ENCODE measurements around the gene SBF2. TPM values are rescaled to one million over a fixed set of nuclear protein-coding genes. Genes with fewer than 3 reads are reported as not detected.

The SBF2 gene
- total and polyA plus RNA-seq, 2 of the 13 experiments (the other 11 are each of a cell fraction or from before 2014, with no cell fraction given), result 24.0 to 45.8 TPM

DNA sequence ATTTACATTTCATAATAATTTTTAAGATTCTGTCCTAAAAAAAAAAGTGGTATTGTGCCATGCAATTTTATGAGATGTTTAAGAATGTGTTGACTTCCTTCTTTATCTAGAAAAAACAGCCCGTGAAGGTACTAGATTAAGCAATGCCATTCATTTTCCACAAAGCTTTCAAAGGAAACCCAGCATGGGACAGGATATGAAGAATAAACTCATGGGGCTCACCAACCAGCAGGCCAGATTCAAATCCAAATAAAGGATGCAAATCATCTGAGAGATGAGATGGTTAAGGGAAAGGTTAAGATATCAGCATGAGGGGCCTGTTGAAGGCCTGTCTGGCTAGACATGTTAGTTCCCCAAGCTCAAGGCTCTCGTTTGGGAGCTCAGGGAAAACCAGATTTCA lies 431.0 kb downstream of the SBF2 start:
- Histone ChIP-seq H3K4me3 (replicated peaks in 1 of 3; ENCODE audit: insufficient read depth in 1 of 3, low read depth in 2 of 3, low read length in 3 of 3) (no peak overlapping the region), H3K9ac (ENCODE audit: insufficient read depth, low read depth, low read length) (no peak overlapping the region), H3K4me2 (ENCODE audit: low read depth, low read length) (no peak overlapping the region), H3K27ac (ENCODE audit: extremely low read length, insufficient read depth, low read length) (no peak overlapping the region), H3K27me3 (ENCODE audit: control insufficient read depth in 1 of 2, insufficient read depth in 2 of 2, low read length in 2 of 2) (no peaks in the 10 kb centered on the region), H4K20me1 (ENCODE audit: insufficient read depth, low read length) (no peaks in the 10 kb centered on the region), H3K9me3 (ENCODE audit: low read length) (no peaks in the 10 kb centered on the region), H2AFZ (ENCODE audit: low read length) (no peak overlapping the region), H3K79me2 (ENCODE audit: insufficient read depth, low read length) (no peaks in the 10 kb centered on the region), H3K4me1 (ENCODE audit: insufficient read depth, low read length) (peaks cover 19% of the 10 kb centered on the region), H3K36me3 (replicated peaks in 1 of 2; ENCODE audit: control insufficient read depth in 1 of 2, insufficient read depth in 2 of 2, low read length in 2 of 2) (no peaks in the 10 kb centered on the region)
- no peak for DNase-seq (ENCODE audit: low spot score)
- no TSS peak for BruUV-seq (replicated peaks)
- intact Hi-C loops (cut with micrococcal nuclease; ENCODE audit: unreplicated experiment) (loop anchor here (2.0 to 5.0 kb wide), 4 partner anchors 104 to 459 kb away; partner anchors contain the start of gene ADM), in situ Hi-C loops (cut with HindIII; ENCODE audit: extremely low pct_ligation_motif_present, low pct_unique_long_range_greater_than_20kb) (loop anchor here (5.0 kb wide), 1 partner anchor 109 kb away; no protein-coding TSS in a partner anchor)
- FAIRE-seq, result no peak
- ChIA-PET CTCF (ENCODE audit: low intra/inter-chr PET ratio, low total read pairs) (interaction anchor here (0.9 to 3.7 kb wide), 2 partner anchors 110 to 460 kb away, joined by 5 to 49 read pairs; no protein-coding TSS in a partner anchor), POLR2A (no interaction called here)
- ATAC-seq, result no peak
- TF ChIP-seq, protein P1, sequence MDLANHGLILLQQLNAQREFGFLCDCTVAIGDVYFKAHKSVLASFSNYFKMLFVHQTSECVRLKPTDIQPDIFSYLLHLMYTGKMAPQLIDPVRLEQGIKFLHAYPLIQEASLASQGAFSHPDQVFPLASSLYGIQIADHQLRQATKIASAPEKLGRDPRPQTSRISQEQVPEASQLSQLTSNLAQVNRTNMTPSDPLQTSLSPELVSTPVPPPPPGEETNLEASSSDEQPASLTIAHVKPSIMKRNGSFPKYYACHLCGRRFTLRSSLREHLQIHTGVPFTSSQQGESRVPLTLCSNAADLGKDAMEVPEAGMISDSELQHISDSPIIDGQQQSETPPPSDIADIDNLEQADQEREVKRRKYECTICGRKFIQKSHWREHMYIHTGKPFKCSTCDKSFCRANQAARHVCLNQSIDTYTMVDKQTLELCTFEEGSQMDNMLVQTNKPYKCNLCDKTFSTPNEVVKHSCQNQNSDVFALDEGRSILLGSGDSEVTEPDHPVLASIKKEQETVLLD (CRISPR knock-in tag; IDR thresholded peaks at IDR 0.05; ENCODE audit: low read depth), result no peak
- TF ChIP-seq GZF1 (CRISPR knock-in tag; IDR thresholded peaks at IDR 0.05) (no peak), PHB2 (IDR thresholded peaks at IDR 0.05; ENCODE audit: partially characterized antibody) (no peak), NRL (CRISPR knock-in tag; IDR thresholded peaks at IDR 0.05; ENCODE audit: borderline replicate concordance) (no peak), ZNF430 (CRISPR knock-in tag; IDR thresholded peaks at IDR 0.05) (no peak), ZNF263 (CRISPR knock-in tag; IDR thresholded peaks at IDR 0.05) (no peak)
- WGBS (ENCODE audit: low lambda C conversion rate), result 91% methylated on average over 2 of the region's 2 CpGs
